Breast epithelium (tissue), 3 donors: ENCODE measurements around the gene LMTK3.
"Not testable (repeated sequence)": the region's sequence is repeated elsewhere in the genome, so short reads cannot be mapped to it uniquely, and the experiment has no call there.

Experiments
- CTCF ChIP-seq, 3 donors: fragments of 450-650 bp; IDR thresholded peaks; one replicate each; pipeline ENCODE4 v1.5.1; 2016 to 2017; ENCODE audit warnings: antibody characterized with exemption in 3 of 3, mild to moderate bottlenecking in 3 of 3, moderate library complexity in 3 of 3
- POLR2A ChIP-seq: fragments of 450-650 bp; IDR thresholded peaks from one replicate; pipeline ENCODE4 v1.6.1; 2016; ENCODE audit warnings: antibody characterized with exemption, mild to moderate bottlenecking, moderate library complexity

GRCh38 chr19:48519426-48519825 is 7.8 kb upstream of the LMTK3 start:
- TF ChIP-seq POLR2A; CTCF (IDR thresholded peaks at IDR 0.05): not testable (repeated sequence)
